ENCODE results near the gene RPS6KA4.

Gene RPS6KA4

GRCh38 chr11:64356498-64357411 lies 2.2 kb upstream of the RPS6KA4 start:
- no peak overlapping the region for H3K4me3 ChIP-seq (ENCODE audit: low read depth, low read length)
- TF ChIP-seq CTCF (IDR thresholded peaks at IDR 0.05; ENCODE audit: insufficient read depth, low read depth, low read length, missing control alignments): peak; percentile 32
- peak; percentile 52 for DNase-seq (ENCODE audit: low read depth)

- no peak for TF ChIP-seq CTCF (IDR thresholded peaks at IDR 0.05; ENCODE audit: insufficient read depth, low read depth, low read length, missing control alignments)
- no peak overlapping the region for H3K4me3 ChIP-seq (ENCODE audit: low read depth, low read length)
- DNase-seq (ENCODE audit: low read depth): no peak
These were observed 1.5 kb upstream of the RPS6KA4 start for GRCh38 chr11:64357446-64357845.

- no peak for DNase-seq (ENCODE audit: low read depth)
- TF ChIP-seq CTCF (IDR thresholded peaks at IDR 0.05; ENCODE audit: insufficient read depth, low read depth, low read length, missing control alignments): no peak
- H3K4me3 ChIP-seq (ENCODE audit: low read depth, low read length): no peak overlapping the region; the same call in 1 of the 2 replicates
These were observed 942 bp upstream of the RPS6KA4 start for GRCh38 chr11:64357904-64358535.

- H3K4me3 ChIP-seq (ENCODE audit: low read depth, low read length): peak overlapping the region; percentile 59
- no peak for DNase-seq (ENCODE audit: low read depth)
- no peak for TF ChIP-seq CTCF (IDR thresholded peaks at IDR 0.05; ENCODE audit: insufficient read depth, low read depth, low read length, missing control alignments)
These were observed 441 bp upstream of the RPS6KA4 start for GRCh38 chr11:64358536-64358906.

- H3K4me3 ChIP-seq (ENCODE audit: low read depth, low read length): peak overlapping the region; percentile 59
- DNase-seq (ENCODE audit: low read depth): peak; percentile 54
- peak; percentile 19 for TF ChIP-seq CTCF (IDR thresholded peaks at IDR 0.05; ENCODE audit: insufficient read depth, low read depth, low read length, missing control alignments)
These were observed 917 bp downstream of the RPS6KA4 start for GRCh38 chr11:64359712-64360445.

- DNase-seq (ENCODE audit: low read depth): no peak
- 0 out of 2 replicates have a peak overlapping the region, but pooled peaks have one; percentile 59 for H3K4me3 ChIP-seq (ENCODE audit: low read depth, low read length)
- no peak for TF ChIP-seq CTCF (IDR thresholded peaks at IDR 0.05; ENCODE audit: insufficient read depth, low read depth, low read length, missing control alignments)
These were observed 1.5 kb downstream of the RPS6KA4 start for GRCh38 chr11:64360448-64360921.
